Esophagus squamous epithelium (tissue), 4 donors: ENCODE measurements around the gene RBKS.

Experiments
- CTCF ChIP-seq, 6 experiments: fragments of 450-650 bp in 4 of 6; fragments of 200-600 bp in 2 of 6; sonication (generic) in 2 of 6; IDR thresholded peaks; one replicate each; pipeline ENCODE4 v1.5.1; 2016 to 2019; ENCODE audit warnings: antibody characterized with exemption in 6 of 6, mild to moderate bottlenecking in 4 of 6, moderate library complexity in 4 of 6
- POLR2A ChIP-seq, 4 donors: fragments of 450-650 bp; IDR thresholded peaks; one replicate each; pipeline ENCODE4 v1.6.1; 2017; ENCODE audit warnings: antibody characterized with exemption in 4 of 4, mild to moderate bottlenecking in 4 of 4, moderate library complexity in 3 of 4

- no peak for TF ChIP-seq CTCF (IDR thresholded peaks at IDR 0.05)
- TF ChIP-seq POLR2A (IDR thresholded peaks at IDR 0.05): no peak
Measured at GRCh38 chr2:27776696-27777095, 113.5 kb downstream of the RBKS start.
